AG04449 (cell line): ENCODE measurements around the gene CYP2A6.
"Not testable (repeated sequence)": the region's sequence is repeated elsewhere in the genome, so short reads cannot be mapped to it uniquely, and the experiment has no call there.

Experiments
- CTCF ChIA-PET: fragments of 350-600 bp; formaldehyde crosslinking; extraction: SDS; loops from one replicate; lab custom pipeline; 2021; ENCODE audit warnings: antibody characterized with exemption; lab: Yijun Ruan, JAX
- POLR2A ChIA-PET: fragments of 400-600, 350-600 bp; formaldehyde crosslinking; extraction: SDS; loops from one replicate; lab custom pipeline; 2020; ENCODE audit warnings: antibody characterized with exemption, inconsistent platforms; lab: Yijun Ruan, JAX
- DNase-seq: peaks from one replicate; pipeline ENCODE4 v3.0.0-alpha.2; 2010; ENCODE audit warnings: low read depth, low spot score
- H3K4me3 ChIP-seq: 2 replicates; pipeline ENCODE4 v1.5.1; 2011; ENCODE audit warnings: low read depth, mild to moderate bottlenecking, control low read depth, low read length
- CTCF ChIP-seq: IDR thresholded peaks from one replicate; pipeline ENCODE4 v1.5.1; 2011; ENCODE audit warnings: mild to moderate bottlenecking, moderate library complexity, low read length, control low read depth, inconsistent platforms; ENCODE audit not compliant: insufficient read depth; ENCODE audit errors: missing control alignments

CYP2A6 gene

GRCh38 chr19:40842997-40843652, 7.1 kb downstream of the CYP2A6 start:
- DNase-seq, H3K4me3 ChIP-seq, POLR2A ChIA-PET: not testable (repeated sequence)
- CTCF ChIA-PET = interaction anchor here (1.2 kb wide), 1 partner anchor 23 kb away, joined by 3 read pairs; no protein-coding TSS in a partner anchor

- POLR2A ChIA-PET, H3K4me3 ChIP-seq, DNase-seq: not testable (repeated sequence)
- CTCF ChIA-PET = interaction anchor here (1.2 kb wide), 1 partner anchor 21 kb away, joined by 3 read pairs; no protein-coding TSS in a partner anchor
Observed at GRCh38 chr19:40842012-40842411, 8.2 kb downstream of the CYP2A6 start.

GRCh38 chr19:40838477-40838876, 11.8 kb downstream of the CYP2A6 start:
- POLR2A ChIA-PET, DNase-seq, CTCF ChIA-PET, H3K4me3 ChIP-seq: not testable (repeated sequence)

- CTCF ChIA-PET = no interaction called here
- DNase-seq = no peak
- no peak overlapping the region for H3K4me3 ChIP-seq
- TF ChIP-seq CTCF = no peak
- POLR2A ChIA-PET = no interaction called here
Observed at GRCh38 chr19:40836754-40837429, 13.4 kb downstream of the CYP2A6 start.

- CTCF ChIA-PET, H3K4me3 ChIP-seq, POLR2A ChIA-PET, DNase-seq: not testable (repeated sequence)
Observed at GRCh38 chr19:40833728-40834533, 16.3 kb downstream of the CYP2A6 start.

GRCh38 chr19:40832431-40832790, 17.8 kb downstream of the CYP2A6 start:
- CTCF ChIA-PET, DNase-seq, H3K4me3 ChIP-seq: not testable (repeated sequence)
- POLR2A ChIA-PET = interaction anchor here (0.7 kb wide), 1 partner anchor 12 kb away, joined by 3 read pairs; no protein-coding TSS in a partner anchor

- no peak overlapping the region for H3K4me3 ChIP-seq
- ChIA-PET CTCF (interaction anchor here (1.7 kb wide), 1 partner anchor 12 kb away, joined by 10 read pairs; no protein-coding TSS in a partner anchor), POLR2A (interaction anchor here (0.7 kb wide), 1 partner anchor 11 kb away, joined by 3 read pairs; no protein-coding TSS in a partner anchor)
- no peak for TF ChIP-seq CTCF
- DNase-seq = peak; percentile 97
Observed at GRCh38 chr19:40831502-40832430, 18.5 kb downstream of the CYP2A6 start.

- POLR2A ChIA-PET, DNase-seq, H3K4me3 ChIP-seq: not testable (repeated sequence)
- CTCF ChIA-PET = interaction anchor here (0.9 to 1.7 kb wide), 2 partner anchors 11 to 1434 kb away, joined by 3 to 10 read pairs; no protein-coding TSS in a partner anchor
Observed at GRCh38 chr19:40830741-40831140, 19.5 kb downstream of the CYP2A6 start.
